Measurements from ENCODE around the gene INPP4B.

Gene INPP4B

DNA sequence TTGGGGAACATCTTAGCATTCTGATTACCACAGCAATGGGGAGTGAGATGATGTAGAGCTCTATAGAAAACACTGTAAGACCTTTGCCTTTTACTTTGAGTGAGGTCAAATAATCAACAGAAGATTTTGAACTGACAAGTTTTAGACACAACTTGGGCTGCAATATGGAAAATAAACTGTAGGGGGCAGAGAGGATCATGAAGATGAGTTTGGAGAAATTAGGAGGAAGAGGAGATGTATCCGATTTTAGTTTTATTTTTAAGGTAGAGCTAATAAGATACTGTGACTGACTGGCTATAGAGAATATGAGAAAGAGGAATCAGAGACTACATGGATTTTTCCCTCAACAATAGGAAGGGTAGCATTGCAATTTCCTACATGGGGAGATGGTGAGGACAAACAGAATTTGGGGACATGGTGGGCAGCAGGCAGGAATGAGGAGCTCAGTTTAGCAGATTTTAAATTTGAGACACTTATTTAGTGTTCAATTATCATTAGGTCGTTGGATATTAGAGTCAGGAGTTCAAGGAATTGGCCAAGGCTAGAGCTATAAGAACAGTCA, 563.1 kb downstream of the INPP4B start:
- no peaks in the 10 kb centered on the region for H3K36me3 Mint-ChIP-seq (ENCODE audit: low read depth)
- H3K9me3 Mint-ChIP-seq = no peaks in the 10 kb centered on the region
- no peaks in the 10 kb centered on the region for H3K27me3 Mint-ChIP-seq (ENCODE audit: low read depth)
- no peaks in the 10 kb centered on the region for H3K4me1 Mint-ChIP-seq
- H3K27ac Mint-ChIP-seq = no peak overlapping the region
- TF ChIP-seq, protein P1, sequence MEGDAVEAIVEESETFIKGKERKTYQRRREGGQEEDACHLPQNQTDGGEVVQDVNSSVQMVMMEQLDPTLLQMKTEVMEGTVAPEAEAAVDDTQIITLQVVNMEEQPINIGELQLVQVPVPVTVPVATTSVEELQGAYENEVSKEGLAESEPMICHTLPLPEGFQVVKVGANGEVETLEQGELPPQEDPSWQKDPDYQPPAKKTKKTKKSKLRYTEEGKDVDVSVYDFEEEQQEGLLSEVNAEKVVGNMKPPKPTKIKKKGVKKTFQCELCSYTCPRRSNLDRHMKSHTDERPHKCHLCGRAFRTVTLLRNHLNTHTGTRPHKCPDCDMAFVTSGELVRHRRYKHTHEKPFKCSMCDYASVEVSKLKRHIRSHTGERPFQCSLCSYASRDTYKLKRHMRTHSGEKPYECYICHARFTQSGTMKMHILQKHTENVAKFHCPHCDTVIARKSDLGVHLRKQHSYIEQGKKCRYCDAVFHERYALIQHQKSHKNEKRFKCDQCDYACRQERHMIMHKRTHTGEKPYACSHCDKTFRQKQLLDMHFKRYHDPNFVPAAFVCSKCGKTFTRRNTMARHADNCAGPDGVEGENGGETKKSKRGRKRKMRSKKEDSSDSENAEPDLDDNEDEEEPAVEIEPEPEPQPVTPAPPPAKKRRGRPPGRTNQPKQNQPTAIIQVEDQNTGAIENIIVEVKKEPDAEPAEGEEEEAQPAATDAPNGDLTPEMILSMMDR (IDR thresholded peaks at IDR 0.05; ENCODE audit: unreplicated experiment in 3 of 3) = peak in 2 of 3 experiments; percentile 18 to 46
- no peak overlapping the region for H3K4me3 Mint-ChIP-seq

DNA sequence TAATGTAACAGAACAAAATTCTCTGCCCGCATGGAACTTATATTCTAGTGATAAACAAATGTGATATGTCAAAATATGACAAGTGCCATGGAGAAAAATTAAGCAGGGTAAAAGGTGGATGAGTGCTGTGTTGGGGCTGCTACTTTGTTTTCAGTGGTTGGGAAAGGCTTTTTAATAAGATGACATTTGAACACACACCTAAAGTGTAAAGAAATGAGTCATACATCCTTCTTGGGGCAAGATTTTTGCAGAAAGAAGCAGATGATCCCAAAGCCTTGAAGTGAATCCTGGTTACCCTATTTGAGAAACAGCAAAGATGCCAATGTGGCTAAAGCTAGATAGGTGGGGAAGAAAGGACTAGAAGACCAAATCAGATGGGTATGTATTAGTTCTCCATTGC, 564.1 kb downstream of the INPP4B start:
- Mint-ChIP-seq H3K36me3 (ENCODE audit: low read depth) (no peaks in the 10 kb centered on the region), H3K27me3 (ENCODE audit: low read depth) (no peaks in the 10 kb centered on the region), H3K4me3 (no peak overlapping the region), H3K4me1 (no peaks in the 10 kb centered on the region), H3K9me3 (no peaks in the 10 kb centered on the region), H3K27ac (no peak overlapping the region)
- TF ChIP-seq, protein P1 (IDR thresholded peaks at IDR 0.05; ENCODE audit: unreplicated experiment in 3 of 3) = no peak

- no peaks in the 10 kb centered on the region for H3K9me3 Mint-ChIP-seq
- TF ChIP-seq, protein P1 (IDR thresholded peaks at IDR 0.05; ENCODE audit: unreplicated experiment in 3 of 3) = no peak
- H3K36me3 Mint-ChIP-seq (ENCODE audit: low read depth) = no peaks in the 10 kb centered on the region
- H3K4me1 Mint-ChIP-seq = no peaks in the 10 kb centered on the region
- H3K4me3 Mint-ChIP-seq = no peak overlapping the region
- H3K27ac Mint-ChIP-seq = no peak overlapping the region
- H3K27me3 Mint-ChIP-seq (ENCODE audit: low read depth) = no peaks in the 10 kb centered on the region
Observed at GRCh38 chr4:142278663-142279062, 567.4 kb downstream of the INPP4B start.

DNA sequence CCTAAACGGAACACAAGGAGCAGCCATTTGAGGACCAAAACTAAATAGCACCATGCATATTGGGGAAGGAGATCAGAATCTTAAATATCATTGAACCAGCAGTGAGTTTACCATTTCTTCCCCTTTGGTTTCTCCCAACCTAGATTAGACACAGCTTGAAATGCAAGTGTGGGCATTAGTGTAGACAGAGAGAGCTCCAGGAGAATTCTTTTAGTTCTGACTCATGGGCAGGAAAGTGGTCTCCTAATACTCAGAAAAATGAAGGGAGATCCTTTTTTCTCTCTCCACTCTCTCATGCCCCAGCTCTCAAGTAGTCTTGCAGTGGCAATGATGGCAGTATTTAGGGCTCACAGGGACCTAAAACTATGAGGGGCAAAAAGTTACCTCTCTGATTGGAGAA, 567.9 kb downstream of the INPP4B start:
- no peaks in the 10 kb centered on the region for H3K36me3 Mint-ChIP-seq (ENCODE audit: low read depth)
- H3K27ac Mint-ChIP-seq = no peak overlapping the region
- no peaks in the 10 kb centered on the region for H3K9me3 Mint-ChIP-seq
- H3K4me3 Mint-ChIP-seq = no peak overlapping the region
- TF ChIP-seq, protein P1 (IDR thresholded peaks at IDR 0.05; ENCODE audit: unreplicated experiment in 3 of 3) = no peak
- no peaks in the 10 kb centered on the region for H3K4me1 Mint-ChIP-seq
- H3K27me3 Mint-ChIP-seq (ENCODE audit: low read depth) = no peaks in the 10 kb centered on the region

DNA sequence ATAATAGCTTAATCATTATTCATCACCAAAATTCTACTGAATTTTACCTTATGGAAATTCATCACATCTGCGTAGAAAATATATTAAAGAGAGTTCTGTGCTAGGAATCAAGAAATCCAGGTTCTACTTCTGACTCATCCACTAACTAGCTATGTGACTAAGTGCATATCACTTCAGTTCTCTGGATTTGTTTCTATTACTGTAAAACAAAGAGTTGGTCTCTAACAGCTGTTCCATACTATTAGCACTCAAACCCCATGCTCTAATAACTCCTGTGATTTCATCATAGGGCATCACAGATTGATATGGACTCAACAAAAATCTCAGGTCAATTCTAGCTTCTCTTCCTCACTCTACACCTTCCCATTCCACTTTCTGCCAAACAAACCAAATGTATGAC, 572.0 kb downstream of the INPP4B start:
- Mint-ChIP-seq H3K27ac (no peak overlapping the region), H3K4me3 (no peak overlapping the region), H3K4me1 (no peaks in the 10 kb centered on the region), H3K36me3 (ENCODE audit: low read depth) (no peaks in the 10 kb centered on the region), H3K27me3 (ENCODE audit: low read depth) (no peaks in the 10 kb centered on the region), H3K9me3 (no peaks in the 10 kb centered on the region)
- TF ChIP-seq, protein P1 (IDR thresholded peaks at IDR 0.05; ENCODE audit: unreplicated experiment in 3 of 3) = no peak

GRCh38 chr4:142272452-142272851, 573.6 kb downstream of the INPP4B start:
- H3K4me1 Mint-ChIP-seq = no peaks in the 10 kb centered on the region

More at GRCh38 chr4:142272452-142272851, 573.6 kb downstream of the INPP4B start:
- H3K27me3 Mint-ChIP-seq (ENCODE audit: low read depth) = no peaks in the 10 kb centered on the region
- no peak overlapping the region for H3K4me3 Mint-ChIP-seq
- no peak overlapping the region for H3K27ac Mint-ChIP-seq
- peaks cover 3% of the 10 kb centered on the region for H3K36me3 Mint-ChIP-seq (ENCODE audit: low read depth)
- TF ChIP-seq, protein P1 (IDR thresholded peaks at IDR 0.05; ENCODE audit: unreplicated experiment in 3 of 3) = no peak
- H3K9me3 Mint-ChIP-seq = no peaks in the 10 kb centered on the region

Measured in nephron (organoid).